GM21367 (cell line): Measurements from ENCODE around the gene PTPN1.
"Not testable (repeated sequence)": the region's sequence is repeated elsewhere in the genome, so short reads cannot be mapped to it uniquely, and the experiment has no call there.

Source experiments
- ATAC-seq: cut with Tn5 transposase; IDR thresholded peaks from one replicate; pipeline ENCODE4 v1.9.1; 2021; ENCODE audit not compliant: unreplicated experiment

The PTPN1 gene

GRCh38 chr20:50527068-50527605, 17.0 kb downstream of the PTPN1 start:
- ATAC-seq, result no peak

- ATAC-seq, result no peak
Measured at GRCh38 chr20:50528129-50528528, 17.9 kb downstream of the PTPN1 start.

DNA sequence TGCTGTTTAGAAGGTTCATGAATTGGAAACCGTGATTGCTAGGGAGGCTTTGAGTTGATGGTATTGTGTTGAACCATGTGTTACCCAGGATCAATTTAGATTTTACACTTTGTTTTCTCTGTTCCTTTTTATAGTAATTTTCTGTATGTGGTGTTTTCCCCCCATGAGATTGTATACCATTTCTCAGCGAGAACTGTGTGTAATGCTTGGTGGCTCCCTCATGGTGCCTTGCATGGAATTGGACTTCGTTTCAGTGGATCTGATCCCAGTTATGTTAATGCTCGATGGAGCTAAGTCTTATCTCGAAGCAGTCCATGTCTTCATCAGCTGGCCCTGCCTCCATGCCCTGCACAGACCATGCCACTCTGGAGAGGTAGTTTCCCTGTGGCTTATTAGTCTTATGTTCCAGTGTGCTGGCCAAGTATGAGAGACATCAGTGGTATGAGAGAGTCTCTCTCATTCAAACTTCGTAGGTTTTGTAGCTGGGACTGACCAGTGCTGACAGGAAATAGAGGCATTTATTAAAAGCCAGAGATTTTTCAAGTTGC, 18.7 kb downstream of the PTPN1 start:
- peak; percentile 42 for ATAC-seq

- no peak for ATAC-seq
Measured at GRCh38 chr20:50532221-50532620, 22.0 kb downstream of the PTPN1 start.

GRCh38 chr20:50533061-50533460, 22.9 kb downstream of the PTPN1 start:
- no peak for ATAC-seq

DNA sequence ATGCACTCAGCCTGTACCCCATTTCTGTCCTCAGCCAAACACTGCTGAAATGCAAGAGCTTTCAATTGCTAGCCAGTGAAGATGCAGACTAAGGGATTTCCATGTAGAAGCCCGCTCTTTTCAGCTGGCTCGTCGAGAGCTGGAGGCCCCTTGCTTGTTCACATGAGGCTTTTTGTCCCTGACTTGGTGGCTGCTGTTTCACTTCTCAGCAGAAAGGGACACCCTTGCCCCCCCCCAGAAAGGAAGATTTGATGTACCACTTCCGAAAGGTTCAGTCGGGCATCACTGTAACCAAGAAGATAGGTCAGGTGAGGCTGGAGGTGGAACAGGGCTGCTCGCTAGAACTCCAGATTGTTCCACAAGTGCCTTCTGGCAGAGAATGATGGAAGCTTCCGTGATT, 23.3 kb downstream of the PTPN1 start:
- ATAC-seq, result no peak

DNA sequence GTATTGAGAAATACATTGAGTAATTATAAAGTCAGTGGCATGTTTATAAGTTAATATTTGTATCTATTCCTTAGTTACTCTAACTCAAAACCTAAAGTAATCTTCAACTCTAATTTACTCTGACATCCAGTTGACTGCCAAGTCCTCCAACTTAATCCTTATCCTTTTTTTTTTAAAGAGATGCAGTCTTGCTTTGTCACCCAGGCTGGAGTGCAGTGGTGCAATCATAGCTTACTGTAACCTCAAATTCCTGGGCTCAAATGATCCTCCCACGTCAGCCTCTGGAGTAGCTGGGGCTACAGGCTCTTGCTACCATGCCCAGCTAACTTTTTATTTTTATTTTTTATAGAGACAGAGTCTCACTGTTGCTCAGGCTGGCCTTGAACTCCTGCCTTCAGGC, 24.4 kb downstream of the PTPN1 start:
- ATAC-seq, result no peak

GRCh38 chr20:50535162-50535561, 25.0 kb downstream of the PTPN1 start:
- no peak for ATAC-seq

- ATAC-seq, result no peak
Measured at GRCh38 chr20:50536333-50536732, 26.1 kb downstream of the PTPN1 start.

DNA sequence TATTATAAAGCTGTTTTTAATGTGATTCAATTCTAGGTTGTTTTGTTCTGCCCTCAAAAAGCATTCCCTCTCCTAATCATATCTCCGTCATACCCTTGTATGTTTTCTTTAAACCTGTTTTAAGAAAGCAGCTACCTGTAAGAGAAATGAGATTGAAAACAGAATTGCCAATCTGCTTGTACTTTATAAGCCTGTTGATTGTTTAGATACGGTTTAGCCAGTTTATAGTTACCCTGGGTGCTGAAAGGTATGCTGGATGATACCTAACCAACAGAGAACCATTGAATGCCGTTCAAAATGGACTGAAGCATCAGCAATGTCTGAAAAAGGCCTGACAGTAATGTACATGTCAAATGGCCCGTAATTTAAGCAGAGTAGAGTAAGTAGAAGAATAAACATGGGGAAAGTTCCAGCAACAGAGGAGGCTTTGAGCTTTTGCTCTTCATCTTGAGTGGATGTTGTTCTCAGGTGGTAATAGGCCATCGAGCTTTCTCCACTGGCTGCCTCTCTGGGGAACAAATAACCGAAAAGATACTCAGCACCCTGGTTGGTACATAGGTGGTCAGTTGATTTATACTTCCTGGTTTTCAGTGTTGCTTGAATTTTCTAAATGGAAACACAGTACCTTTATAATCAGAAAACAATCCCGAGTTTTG, 27.5 kb downstream of the PTPN1 start:
- no peak for ATAC-seq

- ATAC-seq, result no peak
Measured at GRCh38 chr20:50538276-50538675, 28.1 kb downstream of the PTPN1 start.

GRCh38 chr20:50539798-50540197, 29.6 kb downstream of the PTPN1 start:
- ATAC-seq, result not testable (repeated sequence)

GRCh38 chr20:50540620-50541605, 30.7 kb downstream of the PTPN1 start:
- ATAC-seq, result peak; percentile 11

DNA sequence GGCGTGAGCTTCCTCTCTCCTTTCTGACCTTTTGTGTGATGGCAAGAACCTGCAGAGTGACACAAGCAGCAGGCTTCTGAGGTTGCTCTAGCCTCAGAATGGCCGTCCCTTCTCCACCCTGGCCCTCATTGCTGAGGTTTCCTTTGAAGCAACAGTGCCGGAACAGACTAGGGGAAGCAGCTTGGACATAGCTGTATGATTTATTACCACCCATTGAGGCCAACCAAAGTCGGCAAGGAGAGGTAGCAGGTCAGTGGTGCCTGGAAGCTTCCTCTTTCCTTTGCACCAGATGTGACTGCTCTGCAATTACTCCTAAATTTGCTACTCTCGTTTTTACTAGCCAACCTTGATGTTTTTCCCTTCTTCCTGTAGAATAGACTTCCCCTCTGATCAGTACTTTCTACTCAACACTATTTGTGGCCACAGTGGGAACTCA, 31.4 kb downstream of the PTPN1 start:
- ATAC-seq, result peak; percentile 43

DNA sequence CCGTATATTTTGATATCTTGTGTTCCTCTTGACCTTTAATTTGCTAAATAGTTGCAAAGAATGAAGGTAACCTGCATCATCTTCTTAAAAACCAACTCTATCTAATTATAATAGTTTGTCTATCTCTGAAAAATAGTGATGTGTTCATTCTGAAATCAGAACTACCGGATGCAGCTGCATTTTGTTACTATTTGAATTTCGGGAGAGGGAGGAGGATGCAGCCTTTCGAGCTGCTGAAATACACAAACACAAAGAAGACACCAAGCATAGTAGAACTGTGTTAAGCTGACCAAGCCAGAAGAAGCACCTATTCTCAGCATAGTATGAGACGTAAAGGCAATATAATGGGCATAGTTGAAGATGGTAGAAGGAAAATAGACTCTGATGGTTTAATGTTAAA, 33.1 kb downstream of the PTPN1 start:
- ATAC-seq, result no peak

DNA sequence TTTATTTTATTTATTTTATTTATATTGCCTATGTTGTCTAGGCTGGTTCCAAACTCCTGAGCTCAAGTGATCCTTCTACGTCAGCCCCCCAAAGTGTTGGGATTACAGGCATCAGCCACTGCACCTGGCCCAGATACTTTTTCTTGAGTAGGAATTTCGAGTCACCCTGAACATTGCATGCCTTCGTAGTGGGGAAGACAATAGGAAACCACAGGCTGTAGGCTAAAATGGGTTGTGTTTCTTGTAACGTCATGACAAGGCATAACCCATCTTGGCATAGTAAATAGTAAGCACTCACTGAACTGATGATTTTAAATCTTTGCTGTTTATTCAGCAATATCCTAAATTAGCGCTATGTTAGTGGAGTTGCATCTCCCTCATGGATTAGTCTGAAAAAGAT, 34.9 kb downstream of the PTPN1 start:
- no peak for ATAC-seq

DNA sequence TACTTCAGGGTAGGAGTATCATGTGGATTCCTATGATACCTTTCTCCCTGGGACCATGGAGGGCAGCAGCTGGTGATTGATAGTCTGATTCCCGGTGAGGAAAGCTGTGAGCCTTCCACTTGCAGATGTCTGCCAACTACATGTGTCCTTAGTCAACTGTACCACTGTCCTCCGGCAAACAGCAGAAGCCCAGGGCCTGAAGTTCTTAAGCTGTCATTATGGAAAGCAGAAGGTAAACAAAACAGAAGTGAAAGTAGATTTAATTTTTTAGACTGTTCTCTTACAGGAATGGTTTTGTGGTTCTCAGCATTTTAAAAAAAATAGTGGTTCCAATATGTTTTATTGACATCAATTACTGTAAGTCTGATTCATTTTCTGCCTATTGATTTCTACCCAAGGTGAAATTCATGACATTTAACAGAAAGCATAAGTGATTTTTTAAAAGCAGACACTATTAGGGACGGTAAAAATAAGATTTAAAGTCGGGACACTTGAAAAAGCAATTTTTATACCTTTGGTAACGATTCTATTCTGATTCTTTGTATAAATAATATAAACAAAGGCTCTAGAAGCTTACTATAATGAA, 36.6 kb downstream of the PTPN1 start:
- ATAC-seq, result peak; percentile 34

- no peak for ATAC-seq
Measured at GRCh38 chr20:50547964-50548363, 37.8 kb downstream of the PTPN1 start.

- ATAC-seq, result no peak
Measured at GRCh38 chr20:50548396-50548795, 38.2 kb downstream of the PTPN1 start.

GRCh38 chr20:50550531-50550930, 40.3 kb downstream of the PTPN1 start:
- ATAC-seq, result no peak

- ATAC-seq, result no peak
Measured at GRCh38 chr20:50551288-50551687, 41.1 kb downstream of the PTPN1 start.
